ENCODE measurements around the gene RAD52.

RAD52 gene

GRCh38 chr12:922285-922684, 27.2 kb downstream of the RAD52 start:
- TF ChIP-seq CTCF (conservative IDR thresholded peaks at IDR 0.05) (no peak), ZFX (IDR thresholded peaks at IDR 0.05) (no peak)
- no peak overlapping the region for H3K27ac ChIP-seq

GRCh38 chr12:920676-921075, 28.8 kb downstream of the RAD52 start:
- no peak overlapping the region for H3K27ac ChIP-seq
- TF ChIP-seq CTCF (conservative IDR thresholded peaks at IDR 0.05) (no peak), ZFX (IDR thresholded peaks at IDR 0.05) (no peak)

GRCh38 chr12:916712-917445, 32.6 kb downstream of the RAD52 start:
- H3K27ac ChIP-seq = no peak overlapping the region
- TF ChIP-seq CTCF (conservative IDR thresholded peaks at IDR 0.05) (no peak), ZFX (IDR thresholded peaks at IDR 0.05) (no peak)

GRCh38 chr12:916240-916639, 33.3 kb downstream of the RAD52 start:
- no peak overlapping the region for H3K27ac ChIP-seq

GRCh38 chr12:915090-915489, 34.4 kb downstream of the RAD52 start:
- TF ChIP-seq CTCF (conservative IDR thresholded peaks at IDR 0.05) = no peak
- no peak for TF ChIP-seq ZFX (IDR thresholded peaks at IDR 0.05)
- H3K27ac ChIP-seq = no peak overlapping the region

More at GRCh38 chr12:916240-916639, 33.3 kb downstream of the RAD52 start:
- TF ChIP-seq ZFX (IDR thresholded peaks at IDR 0.05) (no peak), CTCF (conservative IDR thresholded peaks at IDR 0.05) (no peak)

- TF ChIP-seq ZFX (IDR thresholded peaks at IDR 0.05) = no peak
- no peak for TF ChIP-seq CTCF (conservative IDR thresholded peaks at IDR 0.05)
- no peak overlapping the region for H3K27ac ChIP-seq
These were observed 35.4 kb downstream of the RAD52 start for GRCh38 chr12:913919-914698.
